ENCODE measurements around the gene VWA8. TPM values are rescaled to one million over a fixed set of nuclear protein-coding genes. Genes with fewer than 3 reads are reported as not detected.

VWA8 gene
- 11.5 TPM for total RNA-seq

DNA sequence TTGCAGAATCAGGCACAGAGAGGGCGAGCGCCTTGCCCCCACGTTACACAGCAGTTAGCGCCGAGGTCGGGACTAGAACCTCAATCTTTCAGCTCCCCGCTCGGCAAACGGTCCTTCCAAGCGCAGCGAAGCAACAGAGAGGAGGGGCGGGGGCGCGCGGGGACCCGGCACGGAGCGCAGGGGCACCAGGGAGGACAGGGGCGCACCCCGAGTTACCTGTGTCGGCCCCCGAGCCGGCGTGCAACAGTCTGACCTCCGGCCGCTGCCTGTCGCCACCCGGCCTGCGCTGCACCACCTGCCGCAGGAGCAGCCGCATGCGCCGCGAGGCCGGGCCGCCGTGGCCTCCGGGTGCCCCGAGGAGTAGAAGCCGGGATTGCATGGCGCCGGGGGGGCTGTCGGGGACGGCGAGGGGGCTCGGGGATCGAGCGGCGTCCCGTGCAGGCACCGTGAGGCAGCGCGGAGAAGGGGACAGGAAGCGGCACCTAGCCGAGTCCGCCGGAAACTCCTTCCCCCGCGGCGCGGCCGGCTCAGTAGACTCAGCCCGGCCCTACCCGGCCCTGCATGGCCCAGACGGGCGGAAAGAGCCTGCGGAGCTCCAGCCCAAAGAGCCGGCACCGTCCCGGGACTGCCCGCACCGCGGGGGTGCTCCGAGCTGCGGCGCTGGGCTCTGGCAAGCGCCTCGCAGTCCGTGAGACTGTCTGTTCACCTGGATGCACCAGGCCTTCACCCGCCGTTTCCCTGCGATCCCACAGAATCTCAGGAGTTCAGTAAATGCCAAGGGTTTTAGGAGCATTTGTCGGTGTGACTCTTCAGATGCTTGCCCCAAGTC lies at the start of gene VWA8:
Gene VWA8 (minus strand): TSS at position 473 of the 829 bp plus-strand sequence. CDS start 94 bp downstream, at position 379.
- peak; percentile 87 for ATAC-seq

DNA sequence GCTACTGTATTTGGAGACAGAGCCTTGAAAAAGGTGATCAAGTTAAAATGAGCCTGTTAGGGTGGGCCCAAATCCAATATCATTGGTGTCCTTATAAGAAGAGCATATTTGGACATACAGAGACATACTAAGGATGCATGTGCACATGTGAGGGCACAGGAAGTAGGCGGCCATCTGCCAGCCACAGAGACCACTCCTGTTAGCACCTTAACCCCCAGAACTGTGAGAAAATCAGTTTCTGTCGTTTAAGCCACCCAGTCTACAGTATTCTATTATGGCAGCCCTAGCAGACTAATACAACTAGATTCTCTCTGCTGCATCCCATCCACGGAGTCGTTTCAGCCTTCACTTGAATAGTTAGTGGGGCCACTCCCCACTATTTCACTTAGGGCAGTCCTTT lies 48.1 kb upstream of the VWA8 start:
- ATAC-seq: no peak

DNA sequence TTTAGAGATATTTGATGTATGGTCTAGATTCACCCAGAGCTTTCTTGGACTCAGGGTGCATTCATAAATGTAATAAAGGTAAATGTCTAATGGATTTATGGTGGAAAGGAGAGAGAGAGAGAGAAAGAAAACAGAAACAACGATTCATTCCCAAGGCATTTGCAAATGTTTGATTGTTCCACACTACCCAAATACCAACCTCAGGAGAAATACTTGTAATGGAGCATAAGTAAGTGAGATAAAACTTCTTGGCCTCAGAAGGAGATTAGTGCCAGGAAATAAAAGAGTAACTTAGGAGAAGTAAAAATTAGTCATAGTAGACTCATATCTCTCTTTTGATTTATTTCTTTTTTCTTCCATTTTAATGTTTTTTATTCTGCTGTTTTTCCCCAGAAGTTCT lies 46.9 kb upstream of the VWA8 start:
- no peak for ATAC-seq

DNA sequence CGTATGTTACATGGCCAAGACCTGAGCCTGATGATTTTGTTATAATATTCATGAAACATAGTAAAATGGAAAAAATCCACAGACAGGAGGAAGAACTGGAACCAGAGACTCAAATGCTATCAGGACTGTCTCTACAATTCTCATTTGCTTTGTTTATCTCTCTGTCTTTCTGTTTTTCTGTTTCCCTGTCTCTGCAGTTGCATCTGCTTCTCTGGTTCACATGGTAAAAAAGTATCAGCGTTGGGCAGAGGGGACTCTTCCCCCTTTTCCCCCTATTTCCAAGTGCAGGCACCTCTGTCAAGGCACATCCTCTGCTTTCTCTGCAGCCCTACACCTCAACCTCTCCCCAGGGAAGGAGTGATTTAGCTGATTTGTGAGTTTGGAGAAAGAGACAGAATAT lies 41.2 kb upstream of the VWA8 start:
- no peak for ATAC-seq

DNA sequence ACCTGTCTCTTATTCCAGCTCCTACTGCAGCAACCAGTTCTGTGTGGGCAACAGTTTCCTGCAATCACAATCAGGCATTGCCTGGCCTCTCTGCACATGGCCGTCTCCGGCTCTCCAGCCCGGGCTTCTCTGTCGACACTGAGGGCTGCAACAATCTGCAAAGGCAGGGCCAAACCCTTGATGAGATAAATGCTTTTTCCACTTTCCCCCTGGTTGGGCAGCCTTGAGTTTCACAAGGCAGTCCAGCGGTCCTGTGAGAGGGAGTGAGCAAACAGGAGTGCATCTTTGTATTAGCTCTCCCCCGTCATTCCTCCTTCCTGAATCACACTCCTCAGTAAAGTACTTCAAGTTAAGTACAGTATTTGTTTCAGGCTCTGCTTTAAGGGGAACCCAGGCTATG lies 40.7 kb upstream of the VWA8 start:
- no peak for ATAC-seq

DNA sequence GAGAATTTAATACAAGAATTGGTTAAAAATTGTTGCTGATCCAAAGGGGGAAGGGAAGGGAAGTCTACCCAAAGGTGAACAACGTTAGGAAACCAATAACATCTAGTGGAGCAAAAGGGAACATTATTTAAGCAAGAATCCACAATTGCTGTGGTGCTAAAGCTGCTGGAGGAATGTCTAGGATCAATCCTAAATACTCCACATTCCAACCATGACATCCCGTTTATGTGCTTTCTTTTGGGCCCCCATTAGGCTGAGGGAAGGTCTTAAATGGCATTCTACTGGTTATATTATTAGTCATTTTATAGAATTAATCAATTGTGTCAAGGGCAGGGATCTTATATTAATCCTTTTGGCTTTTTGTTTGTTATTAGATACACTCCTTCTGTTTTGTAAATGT lies 39.9 kb upstream of the VWA8 start:
- ATAC-seq: no peak

DNA sequence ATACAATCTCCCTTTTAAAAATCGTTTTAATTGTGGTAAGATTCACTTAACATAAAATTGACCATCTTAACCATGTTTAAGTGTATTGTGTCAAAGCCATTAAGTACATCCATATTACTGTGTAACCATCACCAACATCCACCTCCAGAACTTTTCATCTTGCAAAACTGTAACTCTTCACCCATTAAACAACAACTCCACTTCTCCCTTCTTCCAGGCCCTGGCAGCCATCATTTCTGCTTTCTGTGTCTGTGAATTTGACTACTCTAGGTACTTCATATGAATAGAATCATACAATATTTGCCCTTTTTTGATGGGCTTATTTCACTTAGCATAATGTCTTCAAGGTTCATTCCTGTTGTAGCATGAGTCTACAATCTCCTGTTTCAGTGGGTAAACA lies 36.5 kb upstream of the VWA8 start:
- no peak for ATAC-seq

DNA sequence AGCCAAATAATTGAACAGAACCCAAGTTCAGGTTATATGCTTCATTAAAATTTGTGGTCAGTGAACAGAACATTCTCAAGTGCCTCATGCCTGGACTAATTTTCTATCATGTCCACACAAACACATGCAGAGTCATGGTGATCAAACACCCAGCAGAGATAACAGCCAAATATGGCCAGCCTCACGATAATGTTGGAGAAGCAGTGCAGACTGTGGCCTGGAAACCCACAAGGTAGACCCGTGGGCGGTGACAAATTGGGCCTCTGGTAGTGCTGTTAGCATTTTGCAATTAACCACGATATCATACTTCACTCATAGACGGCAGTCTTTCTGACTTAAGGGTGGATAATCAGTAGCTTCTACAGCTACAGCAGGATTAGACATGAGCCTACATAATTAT lies 35.0 kb upstream of the VWA8 start:
- no peak for ATAC-seq

DNA sequence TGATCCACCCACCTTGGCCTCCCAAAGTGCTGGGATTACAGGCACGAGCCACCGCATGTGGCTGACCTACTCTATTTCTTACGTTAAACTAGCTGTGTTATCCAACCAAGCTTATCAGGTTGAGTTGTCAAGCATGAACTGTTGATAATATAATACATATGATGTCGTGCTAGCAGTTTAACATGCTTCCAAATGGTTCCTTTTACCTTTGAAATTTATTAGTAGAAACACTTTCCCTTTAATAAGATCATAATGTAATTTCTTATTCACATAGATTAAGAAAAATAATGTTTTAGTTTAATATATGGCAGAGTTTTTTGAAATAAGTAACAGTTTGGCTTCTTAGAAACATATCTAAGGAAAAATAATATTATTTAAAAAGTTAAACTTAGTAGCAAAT lies 34.4 kb upstream of the VWA8 start:
- no peak for ATAC-seq

DNA sequence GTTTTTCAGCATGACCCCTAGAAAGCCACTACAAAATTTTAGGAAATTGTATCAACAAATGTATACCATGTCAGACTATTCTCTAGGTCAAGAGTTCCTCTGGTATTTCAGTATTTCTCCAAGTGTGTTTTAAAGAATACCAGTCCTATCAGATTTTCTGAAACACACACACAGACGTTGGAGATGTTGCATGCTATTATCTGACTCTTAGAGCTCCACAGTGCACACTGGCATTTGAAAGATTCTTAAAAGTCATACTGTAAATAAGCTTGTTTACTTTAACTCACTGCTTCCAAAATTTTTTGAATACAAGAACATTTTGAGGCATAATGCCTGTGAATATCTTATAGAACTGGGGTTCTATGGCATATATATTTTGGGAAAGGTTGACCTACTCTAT lies 33.8 kb upstream of the VWA8 start:
- no peak for ATAC-seq

DNA sequence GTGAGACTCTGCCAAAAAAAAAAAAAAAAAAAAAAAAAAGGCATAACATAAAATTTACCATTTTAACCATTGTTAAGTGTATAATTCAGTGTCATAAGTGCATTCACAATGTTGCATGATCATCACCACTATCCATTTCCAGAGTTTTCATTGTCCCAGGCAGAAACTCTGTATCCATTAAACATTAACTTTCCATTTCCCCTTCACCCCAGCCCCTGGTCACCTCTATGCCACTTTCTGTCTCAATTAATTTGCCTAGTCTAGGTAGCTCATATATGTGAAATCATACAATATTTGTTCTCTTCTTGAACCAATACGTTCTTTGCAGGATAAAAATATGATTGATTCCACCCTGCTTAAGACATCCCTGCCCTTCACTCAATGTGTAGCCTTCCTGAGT lies 31.0 kb upstream of the VWA8 start:
- ATAC-seq: no peak

DNA sequence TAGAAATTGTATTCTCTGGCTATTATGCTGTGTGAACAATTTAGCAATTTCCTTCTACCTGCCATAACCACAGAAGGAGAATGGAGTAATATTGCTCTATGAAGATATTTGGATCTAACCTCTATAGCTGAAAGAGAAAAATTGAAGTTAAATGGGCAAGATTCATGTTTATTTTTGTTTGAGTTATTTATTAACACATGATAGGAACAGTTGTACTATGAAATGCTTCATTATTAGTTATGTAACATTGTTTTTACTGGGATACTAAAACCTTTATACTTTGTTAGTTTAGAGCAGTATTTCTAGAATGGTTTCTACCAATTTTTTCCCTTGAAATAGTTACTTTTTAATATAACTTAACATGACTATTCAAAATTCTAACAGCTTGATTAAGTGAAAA lies 27.3 kb upstream of the VWA8 start:
- ATAC-seq: no peak

DNA sequence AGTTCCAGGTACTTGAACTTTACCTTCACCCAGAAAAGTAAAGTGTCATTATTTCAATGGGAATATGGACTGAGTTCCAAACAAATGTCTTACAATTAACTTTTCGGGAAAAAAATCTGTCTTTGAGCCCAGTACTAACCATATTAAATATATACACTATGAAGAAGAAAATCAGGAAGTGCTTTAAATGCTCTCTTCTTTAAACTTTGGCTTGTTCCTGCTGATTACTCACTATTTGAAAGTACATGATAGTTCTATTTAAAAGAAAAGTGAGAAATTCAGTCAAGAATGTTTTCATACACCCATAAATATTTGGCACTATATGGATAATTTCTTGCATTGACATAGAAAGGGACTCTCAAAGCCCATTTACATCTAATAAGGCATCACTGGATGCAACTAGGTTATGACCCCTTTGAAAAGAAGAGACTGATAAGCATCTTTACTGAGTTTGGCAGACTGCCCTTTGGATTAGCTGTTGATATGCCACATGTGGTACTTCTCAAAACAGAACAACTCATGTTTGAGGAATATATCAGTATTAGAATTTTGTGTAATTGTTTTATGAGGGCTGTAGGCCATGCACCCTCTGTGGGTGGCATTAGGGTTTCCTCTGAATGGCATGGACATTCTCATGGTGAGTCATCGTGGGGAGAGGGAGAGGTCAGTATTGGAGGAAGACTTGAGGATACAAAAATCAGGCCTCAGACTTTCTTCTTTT lies 25.0 kb upstream of the VWA8 start:
- ATAC-seq: no peak

DNA sequence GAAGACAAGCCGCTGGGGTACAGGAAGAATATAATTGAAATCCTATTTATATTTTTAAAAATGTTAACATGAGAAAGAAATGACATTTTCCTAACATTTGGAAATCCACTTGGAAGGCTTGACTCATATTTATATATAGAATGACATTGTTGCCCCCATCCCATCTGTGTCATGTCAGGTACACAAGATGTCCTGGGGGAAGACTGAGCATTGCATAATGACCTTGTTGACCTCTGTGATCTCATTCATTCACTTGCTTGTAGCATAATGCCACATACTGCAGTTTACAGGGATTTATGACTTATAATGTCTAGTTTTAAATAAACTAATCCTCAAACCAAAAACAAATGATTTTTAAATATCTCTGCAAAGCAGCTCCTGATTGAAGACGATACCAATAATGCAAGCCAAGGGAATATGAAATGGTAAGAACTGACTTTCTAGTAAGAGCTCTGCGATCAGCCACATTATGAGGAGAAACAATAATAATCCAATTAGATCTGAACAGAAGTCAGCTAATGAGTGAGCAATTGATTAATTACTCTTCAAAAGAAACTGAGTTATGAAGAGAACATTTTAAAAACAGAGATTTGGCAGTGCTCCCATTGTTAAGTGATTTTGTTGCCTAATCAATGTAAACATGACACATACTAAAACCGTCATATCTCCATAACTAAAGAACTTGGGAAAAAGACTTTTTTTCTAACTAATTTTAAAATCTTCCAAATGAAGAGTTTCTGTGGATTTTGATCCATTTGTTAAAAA lies 21.2 kb upstream of the VWA8 start:
- no peak for ATAC-seq

DNA sequence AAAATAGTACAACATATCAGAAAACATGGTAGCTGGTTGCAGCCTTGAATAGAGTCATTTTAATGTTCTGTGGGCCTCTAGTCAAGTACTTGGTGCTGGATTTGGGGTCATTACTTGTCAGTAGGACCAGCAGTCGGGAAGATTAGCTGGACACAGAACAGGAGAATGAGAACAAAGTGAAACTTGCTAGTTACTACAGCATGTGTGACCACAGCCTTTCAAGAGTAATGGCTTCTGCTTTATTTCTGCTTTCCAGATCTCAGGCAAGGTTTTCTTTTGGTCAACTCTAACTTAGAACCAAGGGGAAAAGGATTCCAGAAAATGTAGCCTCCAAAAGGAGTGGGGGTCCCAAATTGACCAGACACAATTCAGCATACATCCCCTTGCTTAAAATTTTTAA lies 17.1 kb upstream of the VWA8 start:
- no peak for ATAC-seq

DNA sequence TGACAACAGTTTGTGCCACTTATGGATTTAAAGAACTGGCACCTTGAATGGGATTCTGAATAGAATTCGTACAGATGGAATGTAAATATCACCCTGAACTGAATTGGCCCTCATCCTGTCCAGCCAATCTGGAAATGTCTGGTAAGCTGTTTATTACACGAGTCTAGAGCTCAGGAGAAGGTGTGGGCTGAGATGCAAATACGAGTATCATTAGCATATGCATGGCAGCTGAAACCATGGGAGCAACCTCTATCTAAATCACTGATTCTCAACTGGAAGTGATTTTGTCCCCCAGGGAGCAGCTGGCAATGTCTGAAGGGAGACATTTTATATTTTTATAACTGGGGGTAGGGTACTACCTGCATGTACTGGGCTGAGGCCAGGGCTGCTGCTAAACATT lies 15.6 kb upstream of the VWA8 start:
- ATAC-seq: no peak

DNA sequence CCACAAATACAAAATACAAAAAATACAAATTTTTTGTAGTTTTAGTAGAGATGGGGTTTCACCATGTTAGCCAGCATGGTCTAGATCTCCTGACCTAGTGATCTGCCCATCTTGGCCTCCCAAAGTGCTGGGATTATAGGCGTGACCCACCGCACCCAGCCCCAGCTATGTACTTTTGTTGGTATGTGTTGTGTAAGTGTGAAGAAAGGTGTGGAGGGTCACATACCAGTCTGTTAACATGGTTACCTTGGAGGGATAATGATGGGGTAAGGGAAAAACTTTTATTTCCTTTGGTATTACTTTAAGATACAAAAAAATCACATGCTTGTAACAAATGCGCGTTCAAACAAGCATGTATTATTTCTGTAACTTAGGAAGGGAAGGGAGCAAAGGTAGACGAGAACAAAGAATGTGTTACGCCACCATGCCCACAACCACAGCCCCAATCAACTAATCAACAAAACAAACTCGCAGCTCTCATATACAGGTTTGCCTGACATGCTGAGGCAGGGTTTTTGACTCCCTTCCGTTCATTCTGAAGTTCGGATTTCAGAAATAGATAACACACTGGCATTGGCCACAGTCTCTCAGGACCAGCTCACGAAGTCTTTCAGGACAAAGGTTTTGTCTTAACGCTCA lies 13.5 kb upstream of the VWA8 start:
- peak; percentile 74 for ATAC-seq

DNA sequence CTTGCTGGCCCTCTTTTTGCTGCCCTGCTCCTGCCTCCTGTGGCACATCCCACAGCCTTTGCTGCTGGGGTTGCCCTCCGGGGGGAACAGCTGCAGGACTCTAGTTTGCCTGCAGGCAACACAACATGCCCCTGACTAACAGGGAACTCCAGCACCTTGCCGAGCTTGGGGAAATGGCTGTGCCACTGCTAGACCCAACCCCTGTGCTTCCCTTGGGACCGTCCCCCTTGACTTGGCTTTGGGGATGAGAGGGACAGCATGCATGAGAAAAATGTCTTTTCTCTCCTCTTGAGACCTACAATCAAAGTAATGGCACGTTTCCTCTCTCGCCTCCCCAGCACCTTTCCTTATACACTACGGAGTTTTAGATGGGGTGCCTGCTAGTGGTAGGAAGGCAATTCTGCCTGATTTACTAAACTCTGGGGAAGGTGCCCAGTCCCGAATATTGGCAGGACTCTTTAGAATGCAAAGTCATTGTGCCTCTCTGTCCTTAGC lies 12.4 kb upstream of the VWA8 start:
- no peak for ATAC-seq

DNA sequence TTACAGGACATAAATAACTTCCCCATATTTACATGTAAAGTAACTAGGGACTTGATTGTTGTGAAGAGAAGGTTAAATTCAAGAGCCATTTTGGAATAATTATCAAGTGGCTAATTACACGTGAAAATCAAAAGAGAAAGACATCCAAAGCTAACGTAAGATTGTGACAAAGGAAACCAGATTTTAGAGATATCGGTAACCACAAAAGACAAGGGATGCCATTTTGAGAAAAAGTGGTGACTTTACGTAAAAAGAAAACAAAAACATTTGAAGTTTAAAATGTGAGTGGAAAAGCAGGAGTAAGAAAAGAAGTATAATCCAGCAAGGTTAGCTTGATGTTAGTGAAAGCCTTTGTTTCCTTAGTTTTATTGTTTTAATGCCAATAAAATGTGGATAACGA lies 10.9 kb upstream of the VWA8 start:
- no peak for ATAC-seq

DNA sequence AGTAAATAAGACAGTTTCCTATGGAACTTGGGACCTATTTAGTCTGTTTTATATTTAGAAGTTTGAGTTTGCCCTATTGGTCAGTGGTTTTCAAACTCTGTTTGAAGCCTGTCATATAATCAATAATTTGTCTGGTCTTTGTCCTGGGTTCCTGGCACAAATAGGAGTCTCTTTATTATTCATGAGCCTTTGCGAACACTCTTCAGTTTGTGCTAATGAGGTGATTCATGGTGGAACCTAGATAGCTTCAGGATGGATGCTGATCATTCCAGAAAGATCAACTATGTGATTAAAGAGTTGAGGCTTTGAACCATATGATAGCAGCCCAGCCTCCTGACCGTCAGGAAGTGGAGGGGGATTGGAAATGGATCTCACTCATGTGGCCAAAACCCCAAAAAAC lies 10.0 kb upstream of the VWA8 start:
- no peak for ATAC-seq

DNA sequence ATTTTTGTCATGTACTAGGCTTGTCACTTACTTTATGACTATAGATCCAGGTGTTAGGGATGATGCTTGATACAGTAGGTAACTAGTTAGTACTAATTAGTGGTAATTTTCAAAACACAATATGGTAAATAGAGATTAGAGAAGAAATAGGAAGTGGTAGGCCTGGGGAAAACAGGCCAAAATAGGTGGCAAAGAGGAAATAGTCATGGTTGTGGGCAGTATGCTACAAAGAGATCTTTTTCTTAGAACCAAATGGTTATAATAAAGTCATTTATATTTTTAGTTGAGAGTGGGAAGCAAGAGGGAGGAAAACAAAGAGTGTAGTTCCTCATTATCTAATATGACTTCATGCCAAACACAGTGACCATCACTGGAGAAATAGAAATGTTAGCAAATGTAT lies 9.1 kb upstream of the VWA8 start:
- ATAC-seq: no peak

DNA sequence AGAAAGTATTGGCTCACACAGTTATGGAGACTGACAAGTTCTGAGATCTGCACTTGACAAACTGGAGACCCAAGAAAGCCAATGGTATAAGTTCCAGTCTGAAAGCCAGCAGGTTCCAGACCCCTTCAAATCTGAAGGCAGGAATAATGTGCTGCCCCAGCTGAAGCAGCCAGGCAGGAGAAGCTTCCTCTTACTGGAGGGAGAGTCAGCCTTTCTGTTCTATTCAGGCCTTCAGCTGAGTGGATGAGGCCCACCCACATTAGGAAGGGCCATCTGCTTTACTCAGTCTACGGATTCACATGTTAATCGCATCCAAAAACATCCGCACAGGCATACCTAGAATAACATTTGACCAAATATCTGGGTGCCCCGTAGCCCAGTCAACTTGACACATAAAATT lies 8.2 kb upstream of the VWA8 start:
- ATAC-seq: no peak

DNA sequence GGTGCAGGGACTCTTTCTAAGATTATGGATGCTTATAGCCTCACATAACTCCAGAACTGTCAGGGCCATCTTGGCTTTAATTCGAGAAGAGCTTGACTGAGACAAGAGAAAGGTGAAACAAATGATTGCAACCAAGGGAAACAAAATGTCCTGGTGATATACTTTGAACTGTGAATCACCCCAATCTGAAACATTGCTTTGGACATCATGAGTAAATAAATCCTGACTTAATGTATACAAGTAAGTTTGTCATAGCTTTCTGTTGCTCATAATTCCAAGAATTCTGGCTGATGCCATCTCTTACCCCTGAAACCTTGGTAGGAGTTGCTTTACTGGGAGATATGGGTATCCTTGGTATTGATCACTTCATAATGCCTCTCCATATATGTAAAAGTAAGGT lies 5.8 kb upstream of the VWA8 start:
- ATAC-seq: no peak
